Dendritic cell treated with granulocyte-macrophage colony-stimulating factor and Interleukin-4, amounts not matched to agents 40 ng/mL and 50 ng/mL, for 4 days (primary cell): Measurements from ENCODE around the gene XIRP1.
"Not testable (repeated sequence)": the region's sequence is repeated elsewhere in the genome, so short reads cannot be mapped to it uniquely, and the experiment has no call there.

Source experiments
- H3K27ac Mint-ChIP-seq: one replicate; pipeline ENCODE4 v1.8.0; 2022; ENCODE audit warnings: mild to moderate bottlenecking, mixed read lengths
- H3K27me3 Mint-ChIP-seq: one replicate; pipeline ENCODE4 v1.8.0; 2022; ENCODE audit warnings: mild to moderate bottlenecking, mixed read lengths
- H3K36me3 Mint-ChIP-seq: one replicate; pipeline ENCODE4 v1.8.0; 2022; ENCODE audit warnings: low read depth, mixed read lengths
- H3K4me1 Mint-ChIP-seq: one replicate; pipeline ENCODE4 v1.8.0; 2022; ENCODE audit warnings: low read depth, mixed read lengths
- H3K4me3 Mint-ChIP-seq: one replicate; pipeline ENCODE4 v1.8.0; 2022; ENCODE audit warnings: mild to moderate bottlenecking, moderate library complexity, mixed read lengths
- H3K9me3 Mint-ChIP-seq: one replicate; pipeline ENCODE4 v1.8.0; 2022; ENCODE audit warnings: mixed read lengths
- intact Hi-C: fragments of 100-400 bp; cut with micrococcal nuclease; formaldehyde crosslinking; loops from one replicate; pipeline ENCODE4 v1.15.0; 2022

XIRP1 gene

GRCh38 chr3:39192490-39193092 is at the start of gene XIRP1:
Gene XIRP1, minus strand, starts transcription at chr3:39192595. Its CDS starts 3,150 bp downstream, at chr3:39189445.
- H3K4me3 Mint-ChIP-seq, result no peak within 1 kb of the TSS
- intact Hi-C loops, result no loop called here
- H3K4me1 Mint-ChIP-seq, result peaks cover 7% of the 10 kb centered on the region

GRCh38 chr3:39241561-39241960 is 49.2 kb upstream of the XIRP1 start:
- Mint-ChIP-seq H3K4me3 (no peak overlapping the region), H3K27ac (no peak overlapping the region), H3K27me3 (peaks cover 10% of the 10 kb centered on the region), H3K9me3 (no peaks in the 10 kb centered on the region), H3K36me3 (no peaks in the 10 kb centered on the region), H3K4me1 (peaks cover 49% of the 10 kb centered on the region)
- intact Hi-C loops, result no loop called here

More at GRCh38 chr3:39192490-39193092, at the start of gene XIRP1:
- Mint-ChIP-seq H3K27ac (peak within 1 kb of the TSS; percentile 28), H3K27me3 (peaks cover 23% of the 10 kb centered on the region), H3K9me3 (no peaks in the 10 kb centered on the region), H3K36me3 (no peaks in the 10 kb centered on the region)

GRCh38 chr3:39237027-39237426 is 44.6 kb upstream of the XIRP1 start:
- Mint-ChIP-seq H3K27ac (peak overlapping the region; percentile 37), H3K4me1 (peaks cover 54% of the 10 kb centered on the region), H3K4me3 (no peak overlapping the region), H3K36me3 (no peaks in the 10 kb centered on the region), H3K27me3 (peaks cover 15% of the 10 kb centered on the region), H3K9me3 (no peaks in the 10 kb centered on the region)
- intact Hi-C loops, result no loop called here

GRCh38 chr3:39234651-39235050 is 42.3 kb upstream of the XIRP1 start:
- H3K4me3 Mint-ChIP-seq, result peak overlapping the region; percentile 21
- H3K9me3 Mint-ChIP-seq, result no peaks in the 10 kb centered on the region
- peaks cover 15% of the 10 kb centered on the region for H3K27me3 Mint-ChIP-seq
- H3K36me3 Mint-ChIP-seq, result no peaks in the 10 kb centered on the region
- peaks cover 55% of the 10 kb centered on the region for H3K4me1 Mint-ChIP-seq
- H3K27ac Mint-ChIP-seq, result peak overlapping the region; percentile 57
- intact Hi-C loops, result no loop called here

- intact Hi-C loops, result no loop called here
- no peak overlapping the region for H3K27ac Mint-ChIP-seq
- H3K4me3 Mint-ChIP-seq, result no peak overlapping the region
- peaks cover 15% of the 10 kb centered on the region for H3K27me3 Mint-ChIP-seq
- peaks cover 51% of the 10 kb centered on the region for H3K4me1 Mint-ChIP-seq
- no peaks in the 10 kb centered on the region for H3K9me3 Mint-ChIP-seq
- H3K36me3 Mint-ChIP-seq, result no peaks in the 10 kb centered on the region
These were observed 40.5 kb upstream of the XIRP1 start for GRCh38 chr3:39232859-39233258.

- H3K9me3 Mint-ChIP-seq, result no peaks in the 10 kb centered on the region
- no peak overlapping the region for H3K27ac Mint-ChIP-seq
- H3K36me3 Mint-ChIP-seq, result no peaks in the 10 kb centered on the region
These were observed 38.1 kb upstream of the XIRP1 start for GRCh38 chr3:39230453-39230852.

GRCh38 chr3:39228496-39228895 is 36.1 kb upstream of the XIRP1 start:
- H3K36me3 Mint-ChIP-seq, result no peaks in the 10 kb centered on the region
- no peak overlapping the region for H3K4me3 Mint-ChIP-seq
- H3K9me3 Mint-ChIP-seq, result no peaks in the 10 kb centered on the region
- H3K27ac Mint-ChIP-seq, result no peak overlapping the region
- H3K4me1 Mint-ChIP-seq, result peaks cover 42% of the 10 kb centered on the region
- intact Hi-C loops, result no loop called here
- H3K27me3 Mint-ChIP-seq, result peaks cover 5% of the 10 kb centered on the region

More at GRCh38 chr3:39230453-39230852, 38.1 kb upstream of the XIRP1 start:
- H3K4me1 Mint-ChIP-seq, result peaks cover 54% of the 10 kb centered on the region
- intact Hi-C loops, result no loop called here
- H3K4me3 Mint-ChIP-seq, result no peak overlapping the region
- peaks cover 8% of the 10 kb centered on the region for H3K27me3 Mint-ChIP-seq

- H3K9me3 Mint-ChIP-seq, H3K4me3 Mint-ChIP-seq, intact Hi-C loops, H3K27ac Mint-ChIP-seq, H3K27me3 Mint-ChIP-seq, H3K36me3 Mint-ChIP-seq: not testable (repeated sequence)
- H3K4me1 Mint-ChIP-seq, result peaks cover 36% of the 10 kb centered on the region
These were observed 35.2 kb upstream of the XIRP1 start for GRCh38 chr3:39227596-39227995.

GRCh38 chr3:39226106-39226741 is 33.8 kb upstream of the XIRP1 start:
- H3K27ac Mint-ChIP-seq, result peak overlapping the region; percentile 21
- H3K9me3 Mint-ChIP-seq, result no peaks in the 10 kb centered on the region
- intact Hi-C loops, result no loop called here
- peaks cover 2% of the 10 kb centered on the region for H3K27me3 Mint-ChIP-seq
- no peak overlapping the region for H3K4me3 Mint-ChIP-seq
- H3K4me1 Mint-ChIP-seq, result peaks cover 29% of the 10 kb centered on the region
- H3K36me3 Mint-ChIP-seq, result no peaks in the 10 kb centered on the region

GRCh38 chr3:39224288-39224687 is 31.9 kb upstream of the XIRP1 start:
- peaks cover 2% of the 10 kb centered on the region for H3K27me3 Mint-ChIP-seq
- no peaks in the 10 kb centered on the region for H3K36me3 Mint-ChIP-seq
- H3K4me1 Mint-ChIP-seq, result peaks cover 33% of the 10 kb centered on the region
- H3K27ac Mint-ChIP-seq, result no peak overlapping the region
- intact Hi-C loops, result no loop called here
- no peaks in the 10 kb centered on the region for H3K9me3 Mint-ChIP-seq
- H3K4me3 Mint-ChIP-seq, result no peak overlapping the region

GRCh38 chr3:39222939-39223338 is 30.5 kb upstream of the XIRP1 start:
- Mint-ChIP-seq H3K4me1 (peaks cover 42% of the 10 kb centered on the region), H3K9me3 (no peaks in the 10 kb centered on the region), H3K27me3 (peaks cover 2% of the 10 kb centered on the region), H3K4me3 (no peak overlapping the region), H3K36me3 (no peaks in the 10 kb centered on the region), H3K27ac (no peak overlapping the region)
- intact Hi-C loops, result no loop called here

- intact Hi-C loops, result no loop called here
- H3K4me3 Mint-ChIP-seq, result no peak overlapping the region
- H3K4me1 Mint-ChIP-seq, result peaks cover 47% of the 10 kb centered on the region
- H3K9me3 Mint-ChIP-seq, result no peaks in the 10 kb centered on the region
- peaks cover 2% of the 10 kb centered on the region for H3K27me3 Mint-ChIP-seq
- H3K27ac Mint-ChIP-seq, result no peak overlapping the region
- H3K36me3 Mint-ChIP-seq, result no peaks in the 10 kb centered on the region
These were observed 30.1 kb upstream of the XIRP1 start for GRCh38 chr3:39222462-39222861.

- peaks cover 60% of the 10 kb centered on the region for H3K4me1 Mint-ChIP-seq
- H3K27ac Mint-ChIP-seq, result peak overlapping the region; percentile 37
- intact Hi-C loops, result no loop called here
- H3K27me3 Mint-ChIP-seq, result peaks cover 2% of the 10 kb centered on the region
- H3K4me3 Mint-ChIP-seq, result no peak overlapping the region
- H3K9me3 Mint-ChIP-seq, result no peaks in the 10 kb centered on the region
- H3K36me3 Mint-ChIP-seq, result no peaks in the 10 kb centered on the region
These were observed 28.7 kb upstream of the XIRP1 start for GRCh38 chr3:39221141-39221530.

GRCh38 chr3:39220407-39221140 is 28.2 kb upstream of the XIRP1 start:
- peaks cover 60% of the 10 kb centered on the region for H3K4me1 Mint-ChIP-seq
- no peaks in the 10 kb centered on the region for H3K36me3 Mint-ChIP-seq
- intact Hi-C loops, result no loop called here
- peaks cover 2% of the 10 kb centered on the region for H3K27me3 Mint-ChIP-seq
- H3K27ac Mint-ChIP-seq, result peak overlapping the region; percentile 37
- no peaks in the 10 kb centered on the region for H3K9me3 Mint-ChIP-seq
- no peak overlapping the region for H3K4me3 Mint-ChIP-seq
